Stimulated activated CD8-positive, alpha-beta memory T cell treated with anti-CD3 and anti-CD28 coated beads, Interleukin-15, amount 100 ng/mL, for 1 hour (primary cell): ENCODE results near the gene ABCB9.
"Not testable (repeated sequence)": the region's sequence is repeated elsewhere in the genome, so short reads cannot be mapped to it uniquely, and the experiment has no call there.

Experiments
- DNase-seq: peaks from one replicate; pipeline ENCODE4 v3.0.0-alpha.2; 2020; ENCODE audit warnings: low read depth

The ABCB9 gene

GRCh38 chr12:122963941-122964265, 2.4 kb downstream of the ABCB9 start:
- DNase-seq, result no peak

DNA sequence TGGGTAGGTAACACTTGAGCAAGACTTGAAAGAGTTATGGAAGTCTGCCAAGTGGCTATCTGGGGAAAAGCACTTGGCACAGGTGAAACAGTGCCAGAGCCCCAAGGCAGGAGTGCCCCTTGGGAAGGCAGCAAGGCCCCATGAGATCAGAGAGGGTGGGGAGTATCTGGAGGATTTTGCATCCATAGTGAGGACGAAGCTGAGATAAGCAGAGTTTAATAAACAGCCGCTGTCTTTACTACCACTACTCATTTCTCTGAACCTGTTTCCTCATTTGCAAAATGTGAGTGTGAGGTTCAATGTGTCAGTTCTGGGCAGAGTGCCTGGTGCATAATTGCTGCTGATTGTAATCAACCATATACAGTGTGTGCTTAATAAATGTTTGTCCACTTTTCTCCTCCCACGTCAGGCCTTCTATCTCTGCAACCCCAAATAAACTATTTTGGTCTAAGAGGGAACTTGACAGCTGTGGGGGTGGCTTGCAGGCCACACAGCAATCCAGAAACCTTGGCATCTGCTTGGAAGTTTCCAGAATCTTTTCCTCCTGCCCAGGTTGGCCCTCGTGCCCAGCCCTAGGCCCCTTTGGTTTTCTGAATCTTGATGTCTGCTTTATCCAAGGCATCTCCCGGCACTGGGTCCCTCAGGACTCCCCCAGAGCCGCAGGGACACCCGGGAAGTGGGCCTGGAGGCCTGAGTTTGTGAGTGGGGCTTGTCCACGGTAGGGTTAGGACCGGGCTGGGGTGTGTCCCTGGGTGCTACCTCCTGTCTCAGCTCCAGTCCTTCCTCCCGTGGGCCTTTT, 4.5 kb downstream of the ABCB9 start:
- no peak for DNase-seq

GRCh38 chr12:122960193-122960569, 6.1 kb downstream of the ABCB9 start:
- no peak for DNase-seq

- DNase-seq, result no peak
Measured at GRCh38 chr12:122959566-122960192, 6.6 kb downstream of the ABCB9 start.

GRCh38 chr12:122958198-122958888, 7.9 kb downstream of the ABCB9 start:
- DNase-seq, result no peak

GRCh38 chr12:122956035-122956434, 10.2 kb downstream of the ABCB9 start:
- no peak for DNase-seq

GRCh38 chr12:122955156-122955555, 11.1 kb downstream of the ABCB9 start:
- DNase-seq, result no peak

GRCh38 chr12:122951979-122952892, 14.0 kb downstream of the ABCB9 start:
- peak; percentile 56 for DNase-seq

GRCh38 chr12:122951406-122951805, 14.9 kb downstream of the ABCB9 start:
- DNase-seq, result no peak

DNA sequence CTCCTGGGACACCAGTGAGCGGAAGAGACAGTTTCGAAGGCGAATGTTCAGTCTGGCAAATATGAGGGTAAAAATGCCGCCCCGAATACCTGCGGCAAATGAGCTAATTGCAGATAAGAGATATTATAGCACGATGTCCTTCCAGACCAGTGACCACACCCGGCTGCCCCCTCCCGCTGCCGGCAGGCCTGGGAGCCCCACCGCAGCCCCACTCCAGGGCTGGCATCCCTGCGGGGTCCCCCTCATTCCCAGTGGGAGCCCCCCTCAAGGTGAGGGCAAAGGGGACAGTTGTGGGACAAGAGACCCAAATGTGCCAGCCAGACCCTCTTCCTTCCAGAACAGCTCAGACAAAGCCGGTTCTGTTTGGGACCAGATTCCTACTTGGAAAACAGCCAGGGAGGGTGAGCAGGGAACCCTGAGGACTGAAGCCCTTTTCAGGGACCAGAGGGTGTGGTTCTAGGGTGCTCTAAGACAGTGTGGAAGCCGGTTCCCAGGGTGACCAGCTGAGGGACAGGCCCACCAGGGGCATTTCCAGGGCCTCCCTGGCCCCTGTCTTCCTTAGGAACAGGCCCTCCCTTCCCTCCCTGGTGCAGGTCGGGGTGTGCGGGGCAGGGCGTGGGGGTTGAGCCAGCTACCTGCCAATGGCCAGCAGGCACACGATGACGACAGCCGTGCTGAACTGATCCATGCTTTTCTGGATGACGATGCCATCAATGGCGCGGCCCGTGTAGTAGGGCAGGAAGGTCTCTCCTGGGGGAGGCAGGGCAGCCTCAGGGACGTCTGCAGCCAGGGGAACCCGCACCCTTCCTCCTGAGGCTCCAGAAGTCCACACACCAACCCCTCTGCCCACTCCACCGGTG, 16.2 kb downstream of the ABCB9 start:
- DNase-seq, result no peak

DNA sequence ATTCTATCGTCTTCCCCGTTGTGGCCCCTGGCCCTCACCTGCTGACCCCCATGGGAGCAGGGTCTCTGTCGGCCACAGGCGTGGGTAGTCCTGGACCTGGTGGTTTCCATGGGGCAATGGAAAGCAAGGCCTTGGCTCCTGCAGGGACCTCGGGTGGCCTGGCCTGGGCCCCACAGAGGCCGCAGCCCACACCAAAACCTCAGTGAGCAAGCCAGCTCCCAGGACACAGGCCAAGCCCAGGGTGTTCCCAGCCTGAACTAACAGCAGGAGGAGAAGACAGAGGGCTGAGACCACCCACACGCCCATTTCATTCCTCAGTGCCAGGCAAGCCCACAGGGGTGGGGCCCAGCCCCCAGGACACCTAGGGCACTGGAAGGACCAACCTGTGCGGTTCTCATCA, 16.9 kb downstream of the ABCB9 start:
- no peak for DNase-seq

- DNase-seq, result no peak
Measured at GRCh38 chr12:122948605-122949004, 17.7 kb downstream of the ABCB9 start.

DNA sequence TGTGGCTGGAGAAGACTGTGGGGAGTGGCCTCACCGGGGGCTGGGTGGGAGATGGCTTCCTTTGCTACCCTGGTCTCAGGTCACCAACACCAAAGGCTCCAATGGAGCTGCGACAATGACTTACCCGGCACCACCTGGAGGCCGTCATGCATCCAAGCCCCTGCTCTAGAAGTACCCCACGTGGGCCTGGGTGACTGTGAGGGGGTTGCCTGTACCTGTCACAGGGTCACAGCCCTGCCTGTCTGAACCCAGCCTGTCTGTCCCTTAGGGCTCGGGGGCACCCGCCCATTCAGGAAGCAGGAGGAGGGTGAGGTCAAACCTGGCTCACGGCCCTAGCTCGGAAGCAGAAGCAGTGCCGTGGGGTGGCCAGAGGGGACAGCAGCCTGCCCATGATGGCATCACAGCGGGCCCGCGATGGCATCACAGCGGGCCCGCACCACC, 18.9 kb downstream of the ABCB9 start:
- no peak for DNase-seq

GRCh38 chr12:122946690-122947341, 19.4 kb downstream of the ABCB9 start:
- DNase-seq, result peak; percentile 46

GRCh38 chr12:122944605-122945592, 21.4 kb downstream of the ABCB9 start:
- DNase-seq, result no peak

DNA sequence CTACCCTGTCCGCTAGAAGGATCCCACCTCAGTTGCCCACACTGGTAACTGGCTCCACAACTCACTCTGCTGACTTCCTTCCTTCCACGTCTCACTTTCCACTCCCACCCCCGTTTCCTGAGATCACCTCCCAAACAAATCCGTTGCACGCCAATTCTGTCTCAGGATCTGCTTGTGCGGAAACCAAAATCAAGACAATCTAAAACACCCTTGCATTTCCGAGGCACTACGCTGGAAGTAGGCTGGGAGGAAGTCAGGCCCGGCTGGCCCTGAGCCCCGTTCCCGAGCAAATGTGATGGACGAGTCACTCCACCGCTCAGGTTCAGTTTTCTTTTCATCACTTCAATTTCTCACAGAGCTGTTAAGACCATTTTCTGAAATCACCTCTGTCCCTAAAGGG, 23.1 kb downstream of the ABCB9 start:
- DNase-seq, result no peak

DNA sequence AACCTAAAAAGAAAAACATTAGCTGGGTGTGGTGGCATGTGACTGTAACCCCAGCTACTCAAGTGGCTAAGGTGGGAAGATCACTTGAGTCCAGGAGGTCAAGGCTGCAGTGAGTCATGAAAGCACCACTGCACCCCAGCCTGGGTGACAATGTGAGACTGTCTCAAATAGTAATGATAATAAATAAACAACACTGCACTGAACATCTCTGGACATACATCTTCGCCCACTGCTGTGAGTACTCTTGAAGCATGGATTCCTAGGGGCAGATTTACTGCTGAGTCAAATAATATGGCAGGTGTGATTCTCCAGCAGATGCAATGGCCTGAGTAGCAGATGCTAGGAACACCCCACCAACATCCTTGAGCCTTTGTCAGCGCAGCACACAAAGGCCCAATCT, 23.6 kb downstream of the ABCB9 start:
- DNase-seq, result no peak

DNA sequence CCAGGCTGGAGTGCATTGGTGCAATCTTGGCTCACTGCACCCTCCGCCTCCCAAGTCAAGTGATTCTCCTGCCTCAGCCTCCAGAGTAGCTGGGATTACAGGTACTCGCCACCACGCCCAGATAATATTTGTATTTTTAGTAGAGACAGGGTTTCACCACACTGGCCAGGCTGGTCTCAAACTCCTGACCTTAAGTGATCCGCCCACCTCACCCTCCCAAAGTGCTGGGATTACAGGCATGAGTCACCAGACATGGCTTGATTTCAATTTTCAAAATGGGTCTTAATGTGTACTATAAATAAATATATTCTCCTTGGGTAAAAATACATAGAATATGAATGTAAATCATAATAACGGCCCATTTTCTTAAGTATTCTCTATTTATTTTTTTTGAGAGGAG, 24.9 kb downstream of the ABCB9 start:
- DNase-seq, result not testable (repeated sequence)

DNA sequence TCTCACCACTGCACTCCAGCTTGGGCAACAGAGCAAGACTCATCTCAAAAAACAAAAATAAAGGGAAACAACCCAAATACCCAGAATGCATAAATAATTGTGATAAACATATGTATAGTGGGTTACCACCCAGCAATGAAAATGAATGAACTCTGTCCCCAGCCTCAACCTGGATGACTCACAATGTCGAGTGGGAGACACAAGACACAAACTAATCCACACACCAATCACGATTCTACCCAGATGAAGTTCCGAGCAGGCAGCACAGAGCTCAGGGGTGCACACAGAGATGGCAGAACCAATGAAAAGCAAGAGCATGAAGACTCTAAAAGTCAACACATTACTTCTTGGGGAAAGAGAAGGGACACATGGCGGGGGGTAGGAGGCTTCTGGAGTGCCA, 27.1 kb downstream of the ABCB9 start:
- DNase-seq, result no peak
